HL-60/S4 (cell line): ENCODE data around the gene DDOST.

Experiments used
- in situ Hi-C: fragments of 300-500 bp; cut with MboI; formaldehyde crosslinking; loops from 2 replicates; pipeline ENCODE4 v1.14.3; 2022; ENCODE audit warnings: low sequenced_read_pairs

The DDOST gene

DNA sequence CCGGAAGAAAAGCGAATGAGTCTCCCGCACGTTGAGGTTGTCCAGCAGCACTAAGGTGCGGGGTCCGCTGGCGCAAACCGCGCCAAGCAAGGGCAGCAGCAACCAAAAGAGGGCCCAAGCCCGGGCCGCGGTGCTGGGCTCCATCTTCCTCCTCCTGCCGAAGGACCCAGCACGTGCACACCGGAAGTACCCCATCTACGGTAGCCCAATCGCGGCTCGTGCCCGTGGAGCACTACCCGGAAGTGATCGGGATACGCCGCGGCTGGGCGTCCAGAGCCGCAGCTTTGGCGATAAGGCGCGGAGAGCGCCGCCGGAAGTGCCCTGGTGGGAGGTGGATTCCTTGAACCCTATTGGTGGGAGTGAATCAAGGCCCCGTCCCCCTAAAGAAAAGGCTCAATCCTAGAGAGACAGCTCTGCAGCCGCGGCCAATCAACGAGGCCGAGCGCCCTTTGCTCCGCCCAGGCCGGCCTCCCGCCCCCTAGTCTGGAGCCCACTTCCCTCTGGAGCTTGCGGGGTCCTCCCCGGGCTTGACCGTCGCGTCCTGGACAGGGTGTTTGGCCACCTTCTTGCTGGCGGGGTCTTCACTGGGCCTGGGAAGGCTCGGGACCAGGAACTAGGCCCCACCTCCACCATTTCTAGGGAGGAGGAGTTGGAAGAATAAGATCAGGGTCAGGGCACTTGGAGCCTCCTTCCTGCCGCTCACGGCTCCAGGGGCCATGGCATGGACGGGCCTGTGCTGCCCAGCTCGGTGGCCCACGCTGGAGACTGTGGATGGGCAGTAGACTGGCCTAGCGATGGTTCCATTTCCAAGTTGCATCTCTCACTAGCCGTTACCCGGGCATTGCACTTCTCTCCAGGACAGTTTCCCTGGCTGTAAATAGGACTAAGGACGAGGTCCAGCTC lies at the start of gene DDOST:
TSS of gene DDOST (minus strand) at position 163 of the 903 bp plus-strand sequence. CDS start at position 144, 19 bp downstream.
- in situ Hi-C loops: no loop called here

DNA sequence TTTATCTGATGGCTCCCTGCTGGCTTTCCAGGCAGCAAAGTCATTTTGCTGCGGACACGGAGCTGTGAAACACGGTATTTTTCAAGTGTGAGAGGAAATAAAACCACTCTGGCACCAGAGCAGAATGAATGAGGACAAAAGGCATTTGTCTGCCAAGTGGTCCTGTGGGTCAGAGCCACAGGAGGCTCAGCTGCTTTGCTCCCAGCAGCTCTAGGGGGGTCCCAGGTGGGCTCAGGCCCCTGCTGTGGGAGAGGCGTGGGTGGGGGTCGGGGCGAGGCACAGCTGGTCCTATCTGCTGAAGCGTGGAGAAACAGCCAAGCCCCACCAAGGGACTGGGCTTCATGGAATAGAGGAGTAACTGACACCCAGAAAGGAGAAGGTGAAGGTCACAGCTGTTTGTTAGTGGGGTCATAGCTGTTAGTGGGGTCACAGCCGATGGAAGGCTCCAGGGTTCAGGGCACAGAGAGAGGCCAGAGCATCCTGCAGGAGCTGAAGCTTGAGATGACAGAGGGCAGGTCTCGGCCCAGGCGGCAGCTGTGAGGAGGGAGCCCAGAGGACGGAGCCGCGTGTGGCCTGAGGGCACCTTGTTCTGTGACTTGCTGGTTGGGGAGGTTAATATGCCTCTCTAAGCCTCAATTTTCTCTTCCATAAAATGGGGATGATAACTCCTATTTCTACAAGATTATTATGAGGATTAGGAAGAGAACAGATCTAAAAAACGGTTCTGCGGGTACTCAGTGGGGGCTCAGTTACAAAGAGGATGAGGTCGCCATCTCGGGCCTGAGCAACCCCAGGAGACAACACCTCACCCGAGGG lies 49.5 kb upstream of the DDOST start:
- in situ Hi-C loops: no loop called here

DNA sequence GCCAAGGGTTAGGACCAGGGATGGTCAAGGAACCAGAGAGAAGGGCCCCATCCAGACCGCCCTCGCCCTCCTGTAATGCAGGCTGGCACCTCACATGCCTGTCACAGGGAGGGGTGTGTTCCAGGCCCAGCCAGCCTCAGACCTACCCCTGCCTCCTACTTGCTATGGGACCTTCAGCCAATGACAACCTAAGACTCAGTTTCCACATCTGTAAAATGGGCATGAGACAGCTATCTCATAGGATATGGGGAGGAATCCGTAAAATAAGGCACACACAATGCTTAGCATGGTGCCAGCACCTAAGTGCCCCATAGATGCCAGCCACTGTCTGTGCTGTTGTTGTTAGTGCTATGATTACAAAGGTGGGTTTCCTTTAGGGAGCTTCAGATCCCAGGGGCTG lies 48.7 kb upstream of the DDOST start:
- in situ Hi-C loops: no loop called here

DNA sequence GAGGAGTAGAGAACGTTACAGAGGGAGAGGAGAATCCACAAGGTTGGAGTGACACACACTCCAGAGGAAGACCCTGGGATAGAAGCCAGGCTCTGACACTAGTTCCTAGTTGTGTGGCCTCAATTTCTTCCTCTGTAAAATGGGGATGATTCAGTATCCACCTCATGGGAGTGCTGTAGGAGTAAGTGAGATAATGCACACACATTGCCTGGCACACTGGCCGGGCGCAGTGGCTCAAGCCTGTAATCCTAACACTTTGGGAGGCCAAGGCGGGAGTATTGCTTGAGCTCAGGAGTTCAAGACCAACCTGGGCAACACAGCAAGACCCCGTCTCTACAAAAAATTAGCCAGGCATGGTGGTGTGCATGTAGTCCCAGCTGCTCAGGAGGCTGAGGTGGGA lies 47.7 kb upstream of the DDOST start:
- in situ Hi-C loops: no loop called here

DNA sequence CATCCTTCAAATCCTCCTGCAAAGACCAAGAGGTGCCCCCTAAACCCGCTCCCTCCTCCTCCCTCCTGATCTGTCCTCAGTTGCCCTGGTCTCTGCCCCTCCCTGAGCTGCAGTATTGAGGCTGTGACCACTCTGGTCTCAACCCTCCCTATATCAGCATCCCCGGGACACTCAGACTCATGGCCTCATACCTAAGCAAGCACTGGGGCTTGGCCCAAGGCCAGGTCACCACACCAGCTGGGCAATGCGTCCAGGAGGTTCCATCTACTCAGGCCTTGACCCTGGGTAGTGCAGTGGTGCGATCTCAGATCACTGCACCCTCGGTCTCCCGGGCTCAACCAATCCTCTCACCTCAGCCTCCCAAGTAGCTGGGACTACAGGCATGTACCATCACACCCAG lies 46.9 kb upstream of the DDOST start:
- in situ Hi-C loops: no loop called here

DNA sequence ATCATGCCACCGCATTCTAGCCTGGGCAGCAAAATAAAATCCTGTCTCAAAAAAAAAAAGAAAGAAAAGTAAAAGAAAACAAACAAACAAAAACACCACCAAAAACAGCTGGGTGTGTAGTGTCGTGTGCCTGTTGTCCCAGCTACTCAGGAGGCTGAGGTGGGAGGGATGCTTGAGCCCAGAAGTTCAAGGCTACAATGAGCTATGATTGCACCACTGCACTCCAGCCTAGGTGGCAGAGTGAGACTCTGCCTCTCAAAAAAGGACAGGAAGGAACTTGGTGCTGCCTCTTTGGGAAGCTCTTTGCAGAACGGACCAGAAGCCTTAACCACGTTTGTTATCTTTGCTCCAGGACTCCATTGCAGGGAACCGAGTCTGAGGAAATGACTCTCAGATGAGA lies 45.7 kb upstream of the DDOST start:
- in situ Hi-C loops: no loop called here

DNA sequence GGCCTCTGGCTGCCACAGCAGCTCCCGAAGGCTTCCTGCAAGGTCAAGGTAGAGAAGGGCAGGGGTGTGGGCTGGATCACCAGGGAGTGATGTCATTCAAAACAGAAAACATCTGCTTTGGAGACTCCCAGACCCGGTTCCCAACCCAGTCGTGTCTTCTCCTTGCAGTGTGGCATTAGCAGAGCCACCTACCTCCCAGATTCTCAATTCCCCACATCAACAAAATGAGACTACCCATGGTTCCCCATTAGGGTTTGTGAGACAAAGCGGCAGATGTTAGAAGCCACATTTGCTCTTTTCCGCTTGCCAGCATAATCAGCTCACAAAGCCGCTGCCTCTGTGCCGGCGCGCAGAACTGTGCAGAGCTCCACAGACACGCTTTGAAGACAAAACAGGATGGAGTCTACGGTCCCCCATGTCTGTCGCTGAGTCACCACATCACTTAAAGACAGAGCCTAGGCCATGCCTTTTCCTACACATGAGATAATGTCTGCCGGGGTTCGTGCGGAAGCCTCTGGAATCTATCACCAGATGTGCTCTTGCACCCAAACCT lies 44.1 kb upstream of the DDOST start:
- in situ Hi-C loops: no loop called here

DNA sequence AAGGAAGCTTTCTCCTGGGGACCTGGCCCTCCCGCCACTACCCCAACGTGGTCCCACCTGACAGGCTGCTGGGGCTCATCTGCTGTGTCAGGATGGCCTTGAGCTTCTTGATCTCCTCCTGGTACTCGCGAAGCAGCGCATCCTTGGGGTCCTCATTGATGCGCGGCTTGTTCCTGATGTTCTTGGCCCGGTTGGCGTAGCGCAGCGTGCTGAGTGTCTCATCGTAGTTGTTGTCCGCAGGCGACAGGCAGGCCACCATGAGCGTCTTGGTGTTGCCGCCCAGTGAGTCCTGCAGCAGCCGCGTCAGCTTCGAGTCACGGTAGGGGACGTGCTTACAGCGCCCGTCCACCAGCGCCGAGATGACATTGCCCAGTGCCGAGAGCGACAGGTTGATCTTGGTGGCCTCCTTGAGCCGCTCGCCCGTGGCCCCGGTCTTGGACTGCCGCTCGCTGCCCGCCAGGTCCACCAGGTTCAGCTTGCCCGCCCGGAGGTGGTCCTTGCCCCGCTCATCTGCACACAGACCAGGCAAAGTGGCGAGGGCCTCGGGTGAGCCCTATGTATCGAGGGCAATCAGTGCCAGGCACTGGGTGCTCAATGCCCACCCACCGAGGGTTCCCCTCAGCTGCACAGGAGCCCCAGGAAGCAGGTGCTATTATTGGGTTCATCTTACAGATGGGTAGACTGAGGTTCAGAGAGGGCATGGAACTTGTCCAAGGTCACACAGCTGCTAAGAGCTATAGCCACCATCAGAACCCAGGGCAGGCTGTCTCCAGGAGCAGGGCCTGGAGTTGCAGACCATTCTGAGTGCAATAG lies 43.4 kb upstream of the DDOST start:
- in situ Hi-C loops: no loop called here

DNA sequence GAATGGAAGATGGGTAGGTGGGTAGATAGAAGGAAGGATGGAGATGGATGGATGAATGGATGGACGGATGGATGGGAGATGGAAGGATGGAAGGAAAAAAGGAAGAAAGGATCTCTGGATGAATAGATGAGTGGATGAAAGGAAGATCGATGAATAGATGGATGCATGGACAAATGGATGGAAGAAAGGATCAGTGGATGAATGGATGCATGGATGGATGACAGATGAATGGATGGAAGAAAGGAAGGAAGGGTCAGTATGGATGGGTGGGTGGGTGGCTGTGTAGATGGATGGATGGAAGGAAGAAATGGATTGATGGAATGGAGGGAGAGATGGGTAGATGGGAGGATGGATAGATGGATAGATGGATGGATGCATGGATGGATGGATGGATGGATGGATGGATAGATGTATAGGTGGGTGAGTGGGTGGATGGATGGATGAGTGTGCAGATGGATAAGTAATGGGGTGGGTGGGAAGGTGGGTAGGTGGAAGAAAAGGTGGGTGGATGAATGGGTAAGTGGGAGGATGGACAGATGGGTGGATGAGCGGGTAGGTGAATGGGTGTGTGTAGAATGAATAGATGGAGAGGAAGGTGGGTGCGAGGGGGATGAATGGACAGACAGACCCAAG lies 42.1 kb upstream of the DDOST start:
- in situ Hi-C loops: no loop called here

DNA sequence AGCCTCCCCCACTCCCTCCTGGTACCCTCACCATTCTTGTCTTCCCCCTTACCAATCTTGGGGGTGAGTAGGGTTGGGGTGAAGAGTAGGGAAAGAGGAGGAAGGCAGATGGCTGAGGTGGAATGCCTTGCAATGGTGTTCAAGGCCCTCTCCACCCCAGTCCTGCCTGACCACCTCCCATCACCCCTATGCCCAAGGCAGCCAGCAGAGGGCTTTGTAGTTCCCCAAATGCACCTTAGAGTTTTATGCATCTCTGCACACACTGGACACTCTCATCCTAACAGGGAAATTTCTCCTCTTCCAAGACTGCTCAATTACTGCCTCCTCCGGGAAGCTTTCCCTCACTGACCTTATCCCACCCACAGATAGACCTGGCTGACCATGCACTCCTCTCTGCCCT lies 41.2 kb upstream of the DDOST start:
- in situ Hi-C loops: no loop called here

DNA sequence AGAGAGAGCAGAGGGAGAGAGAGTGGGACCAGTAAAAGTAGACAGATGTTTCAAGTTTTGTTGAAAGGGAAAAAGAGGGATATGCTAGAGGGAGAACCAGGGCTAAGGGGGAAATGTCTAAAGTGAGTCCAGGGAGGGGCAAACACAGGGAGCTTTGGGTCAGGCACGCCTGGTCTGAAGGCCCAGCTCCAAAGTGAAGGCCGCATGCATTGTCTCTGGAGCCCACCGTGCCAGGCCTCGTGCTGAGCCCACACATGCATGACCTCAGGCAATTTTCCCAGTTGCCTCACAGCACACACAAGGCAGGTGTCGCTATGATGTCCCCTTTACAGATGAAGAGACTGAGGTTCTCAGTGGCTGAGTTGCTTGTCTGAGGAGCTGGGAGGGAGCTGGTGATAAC lies 40.7 kb upstream of the DDOST start:
- in situ Hi-C loops: no loop called here

DNA sequence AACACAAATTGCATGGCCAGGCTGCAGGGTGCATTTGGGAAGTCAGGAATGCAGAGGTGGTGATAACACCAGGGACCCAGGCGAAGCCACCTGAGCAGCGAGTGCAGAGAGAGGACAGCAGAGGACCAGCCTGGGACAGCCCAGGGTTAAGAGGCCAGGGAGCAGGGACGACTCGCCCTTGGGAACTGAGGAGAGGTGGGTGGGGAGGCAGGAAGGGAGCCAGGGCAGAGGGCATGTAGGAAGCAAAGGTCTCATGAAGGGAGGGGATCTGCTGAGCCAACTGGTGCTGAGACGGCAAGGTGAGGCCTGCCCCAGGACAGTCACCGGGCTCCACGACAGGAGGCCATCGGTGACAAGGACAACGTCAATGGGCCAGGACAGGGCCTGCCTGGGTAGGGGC lies 40.3 kb upstream of the DDOST start:
- in situ Hi-C loops: no loop called here

DNA sequence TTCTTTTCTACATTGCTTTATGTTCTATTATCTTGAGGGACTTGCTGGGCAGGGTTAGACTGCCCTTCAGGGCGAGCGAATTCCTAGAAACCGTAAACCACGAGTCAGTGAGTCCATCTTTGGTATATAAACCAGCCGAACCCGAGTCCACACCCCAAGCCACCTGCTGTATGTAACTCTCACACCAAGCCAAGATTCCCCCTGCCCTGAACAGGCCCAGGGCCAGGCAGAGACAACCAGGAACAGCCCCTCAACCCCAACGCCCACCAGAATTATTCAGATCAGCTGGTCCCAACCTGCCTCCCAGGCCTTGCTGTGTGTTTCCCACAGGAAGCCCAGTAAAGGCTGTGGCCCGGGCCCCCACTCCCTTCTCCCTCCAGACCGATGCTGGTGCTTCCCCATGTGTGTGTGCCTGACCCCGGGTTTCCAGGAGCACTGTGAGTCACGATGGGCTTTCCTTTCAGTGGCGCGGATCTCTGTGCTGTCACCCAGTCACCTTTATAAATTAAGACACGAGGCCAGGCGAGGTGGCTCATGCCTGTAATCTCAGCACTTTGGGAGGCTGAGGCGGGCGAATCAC lies 39.6 kb upstream of the DDOST start:
- in situ Hi-C loops: no loop called here

DNA sequence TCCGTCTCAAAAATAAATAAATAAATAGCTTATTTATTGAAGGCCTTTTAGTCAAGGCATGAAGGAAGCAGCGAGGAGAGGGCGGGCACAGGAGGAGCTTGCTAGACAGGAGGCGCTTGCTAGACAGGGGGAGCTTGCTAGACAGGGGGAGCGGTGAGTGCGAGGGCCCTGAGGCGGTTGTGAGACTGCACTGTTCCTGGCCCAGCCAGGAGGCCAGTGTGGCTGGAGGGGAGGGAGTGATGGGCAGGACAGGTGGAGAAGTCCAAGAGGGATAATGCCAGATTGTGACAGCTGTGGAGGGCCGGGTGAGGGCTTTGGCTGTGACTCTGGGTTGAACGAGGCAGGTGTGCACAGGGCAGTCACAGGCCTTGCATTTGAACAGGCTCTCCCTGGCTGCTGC lies 38.4 kb upstream of the DDOST start:
- in situ Hi-C loops: loop anchor here (10.0 kb wide), 1 partner anchor 505 kb away; no protein-coding TSS in a partner anchor

DNA sequence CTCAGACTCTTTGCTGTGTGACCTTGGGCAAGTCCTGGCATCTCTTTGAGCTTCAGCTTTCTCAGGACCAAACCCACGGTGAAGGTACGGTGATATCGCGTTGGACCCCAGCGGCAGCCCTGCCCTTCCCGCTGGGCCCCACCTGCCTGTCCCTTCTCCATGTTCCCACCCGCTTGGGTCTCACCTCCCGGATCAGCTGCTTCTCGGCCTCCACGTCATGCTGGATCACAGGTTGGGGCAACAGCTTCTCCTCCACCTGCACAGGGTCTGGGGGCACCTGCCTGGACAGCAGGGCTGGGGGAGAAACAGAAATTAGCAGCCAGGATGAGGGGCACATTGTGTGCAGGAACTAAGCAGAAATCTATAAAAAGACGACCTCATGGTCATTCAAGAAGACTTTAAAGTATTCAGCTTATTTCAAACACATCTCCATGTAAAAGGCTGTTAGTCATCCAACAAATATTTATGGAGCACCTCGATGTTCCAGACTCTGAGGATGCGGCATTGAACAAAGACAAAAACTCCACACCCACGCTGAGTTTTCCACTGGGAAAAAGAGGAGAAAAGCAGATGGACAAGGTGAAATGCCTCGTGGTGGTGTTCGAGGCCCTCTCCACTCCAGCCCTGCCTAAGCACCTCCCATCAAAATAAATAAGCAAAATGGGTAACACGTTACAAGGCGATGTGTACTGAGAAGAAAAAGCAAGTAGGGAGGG lies 37.2 kb upstream of the DDOST start:
- in situ Hi-C loops: loop anchor here (10.0 kb wide), 1 partner anchor 506 kb away; no protein-coding TSS in a partner anchor

DNA sequence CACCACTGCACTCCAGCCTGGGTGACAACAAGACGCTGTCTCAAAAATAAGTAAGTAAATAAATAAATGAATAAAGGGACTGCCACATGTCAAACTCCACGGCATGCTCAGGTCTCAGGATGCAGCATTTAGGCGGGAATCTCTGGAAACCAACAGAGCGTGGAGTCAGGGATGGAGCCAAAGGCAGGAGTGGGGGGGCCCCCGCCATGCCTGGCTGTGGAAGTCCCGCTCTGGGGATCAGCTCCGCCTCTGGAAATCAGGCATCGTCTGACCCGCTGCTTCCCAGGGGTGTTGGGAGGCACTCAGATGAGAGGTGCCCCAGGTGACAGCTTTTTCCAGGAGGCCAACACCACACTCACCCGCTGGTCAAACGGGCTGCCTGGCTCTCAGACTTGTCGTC lies 36.4 kb upstream of the DDOST start:
- in situ Hi-C loops: loop anchor here (10.0 kb wide), 1 partner anchor 507 kb away; no protein-coding TSS in a partner anchor

DNA sequence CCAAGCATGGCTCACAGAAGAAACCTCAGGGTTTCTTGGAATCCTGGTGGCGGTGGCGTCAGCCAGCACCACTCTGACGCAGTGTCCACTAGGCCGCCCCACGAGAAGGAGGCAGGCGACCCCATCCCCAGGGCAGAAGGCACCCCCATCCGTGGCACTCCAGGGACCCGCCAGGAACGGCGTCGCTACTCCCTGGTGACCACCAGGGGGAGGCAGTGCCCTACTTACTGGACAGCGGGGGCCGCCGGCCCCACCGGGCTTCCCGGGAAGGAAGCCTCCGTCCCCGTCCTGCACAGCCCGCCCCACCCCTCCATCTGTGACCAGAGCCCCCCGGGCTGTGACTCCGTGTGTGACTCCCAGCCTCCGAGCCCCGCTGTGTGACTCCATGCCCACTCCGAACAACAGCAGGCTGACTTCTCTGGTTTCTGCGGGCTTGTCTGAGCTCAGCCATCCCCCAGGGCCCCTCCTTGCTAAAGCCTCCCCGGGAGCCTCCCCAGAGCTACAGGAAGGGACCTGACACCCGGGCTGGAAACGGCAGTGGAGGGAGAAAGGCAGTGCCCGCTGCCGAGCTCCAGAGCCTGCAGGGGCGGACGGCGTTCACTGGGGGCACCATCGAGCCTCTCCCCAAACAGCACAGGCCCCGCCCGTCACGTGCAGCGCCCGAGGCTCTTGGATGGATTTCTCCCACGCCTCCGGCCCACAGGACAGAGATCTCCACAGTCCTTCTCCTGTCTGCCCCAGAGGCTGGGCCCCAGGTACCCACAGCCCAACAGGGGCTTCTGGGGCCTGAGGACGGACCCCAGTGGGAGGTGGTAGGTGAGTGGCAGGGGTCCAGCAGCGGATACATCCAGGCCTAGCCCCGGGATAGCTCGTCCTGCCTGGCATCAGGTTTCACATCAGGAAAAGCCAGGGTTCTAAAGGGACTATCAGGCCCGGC lies 35.5 kb upstream of the DDOST start:
- in situ Hi-C loops: loop anchor here (10.0 kb wide), 1 partner anchor 508 kb away; no protein-coding TSS in a partner anchor

DNA sequence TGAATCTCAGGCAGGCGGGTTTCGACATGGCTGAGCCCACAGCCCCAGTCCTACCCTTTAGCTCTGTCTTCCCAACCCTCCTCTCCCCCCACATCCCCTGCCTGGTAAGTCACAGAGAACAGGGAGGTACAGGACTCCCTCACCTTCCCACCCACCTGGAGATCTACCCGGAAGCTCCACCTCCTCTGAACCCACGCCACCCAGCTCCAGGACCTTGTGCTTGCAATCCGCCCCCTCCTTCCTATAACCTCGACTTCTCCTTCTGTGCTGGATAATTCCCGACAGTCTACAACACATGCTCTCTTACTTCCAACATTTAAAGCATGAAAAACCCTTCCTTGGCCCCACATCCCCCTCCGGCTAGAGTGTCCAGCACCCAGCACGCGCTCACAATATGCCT lies 34.3 kb upstream of the DDOST start:
- in situ Hi-C loops: loop anchor here (10.0 kb wide), 1 partner anchor 509 kb away; no protein-coding TSS in a partner anchor
